Gastrocnemius medialis (tissue), 4 donors: ENCODE measurements around the gene OPRL1.

ENCODE experiments used
- POLR2A ChIP-seq, 2 donors: fragments of 450-650 bp; IDR thresholded peaks; one replicate each; pipeline ENCODE4 v1.6.1; 2017; ENCODE audit warnings: antibody characterized with exemption in 2 of 2, mild to moderate bottlenecking in 2 of 2, moderate library complexity in 2 of 2
- TF ChIP-seq, protein P1 (sequence below), 5 experiments: fragments of 450-650 bp in 3 of 5; fragments of 200-600 bp in 2 of 5; sonication (generic) in 2 of 5; IDR thresholded peaks in 4 of 5; conservative IDR thresholded peaks in 1 of 5; 1 replicate in 4 of 5; 2 replicates in 1 of 5; pipeline ENCODE4 v1.5.1; 2016 to 2019; ENCODE audit warnings: antibody characterized with exemption in 5 of 5, mild to moderate bottlenecking in 3 of 5, moderate library complexity in 3 of 5

- TF ChIP-seq, protein P1, sequence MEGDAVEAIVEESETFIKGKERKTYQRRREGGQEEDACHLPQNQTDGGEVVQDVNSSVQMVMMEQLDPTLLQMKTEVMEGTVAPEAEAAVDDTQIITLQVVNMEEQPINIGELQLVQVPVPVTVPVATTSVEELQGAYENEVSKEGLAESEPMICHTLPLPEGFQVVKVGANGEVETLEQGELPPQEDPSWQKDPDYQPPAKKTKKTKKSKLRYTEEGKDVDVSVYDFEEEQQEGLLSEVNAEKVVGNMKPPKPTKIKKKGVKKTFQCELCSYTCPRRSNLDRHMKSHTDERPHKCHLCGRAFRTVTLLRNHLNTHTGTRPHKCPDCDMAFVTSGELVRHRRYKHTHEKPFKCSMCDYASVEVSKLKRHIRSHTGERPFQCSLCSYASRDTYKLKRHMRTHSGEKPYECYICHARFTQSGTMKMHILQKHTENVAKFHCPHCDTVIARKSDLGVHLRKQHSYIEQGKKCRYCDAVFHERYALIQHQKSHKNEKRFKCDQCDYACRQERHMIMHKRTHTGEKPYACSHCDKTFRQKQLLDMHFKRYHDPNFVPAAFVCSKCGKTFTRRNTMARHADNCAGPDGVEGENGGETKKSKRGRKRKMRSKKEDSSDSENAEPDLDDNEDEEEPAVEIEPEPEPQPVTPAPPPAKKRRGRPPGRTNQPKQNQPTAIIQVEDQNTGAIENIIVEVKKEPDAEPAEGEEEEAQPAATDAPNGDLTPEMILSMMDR (IDR thresholded peaks at IDR 0.05 in 4 of 5, conservative IDR thresholded peaks at IDR 0.05 in 1 of 5): no peak
- no peak for TF ChIP-seq POLR2A (IDR thresholded peaks at IDR 0.05)
Measured at GRCh38 chr20:64140061-64140931, 60.4 kb downstream of the OPRL1 start.
